ENCODE data around the gene TAAR1. TPM values are rescaled to one million over a fixed set of nuclear protein-coding genes. Genes with fewer than 3 reads are reported as not detected.

TAAR1 gene, protein sequence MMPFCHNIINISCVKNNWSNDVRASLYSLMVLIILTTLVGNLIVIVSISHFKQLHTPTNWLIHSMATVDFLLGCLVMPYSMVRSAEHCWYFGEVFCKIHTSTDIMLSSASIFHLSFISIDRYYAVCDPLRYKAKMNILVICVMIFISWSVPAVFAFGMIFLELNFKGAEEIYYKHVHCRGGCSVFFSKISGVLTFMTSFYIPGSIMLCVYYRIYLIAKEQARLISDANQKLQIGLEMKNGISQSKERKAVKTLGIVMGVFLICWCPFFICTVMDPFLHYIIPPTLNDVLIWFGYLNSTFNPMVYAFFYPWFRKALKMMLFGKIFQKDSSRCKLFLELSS
- total RNA-seq = not detected in 2 replicates

DNA sequence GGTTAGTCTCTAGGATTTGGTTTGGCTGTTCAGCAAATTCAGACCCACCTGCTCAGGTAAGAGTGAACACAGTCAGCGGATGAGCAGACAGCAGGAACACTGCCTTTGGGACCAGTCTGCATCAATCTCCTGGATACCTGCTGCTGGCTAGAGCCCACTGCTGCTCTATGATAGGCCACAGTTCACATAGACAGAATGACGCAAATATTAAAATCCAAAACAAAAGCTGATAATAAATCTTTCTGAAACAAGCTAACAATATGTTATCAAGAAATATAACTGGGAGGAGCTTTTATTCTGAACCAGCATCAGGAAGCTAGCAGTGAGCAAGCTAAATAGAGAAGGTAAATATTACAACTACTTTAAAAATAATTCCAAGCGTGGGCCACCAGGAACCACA lies at the start of gene TAAR1:
TSS of gene TAAR1 (minus strand) at position 101 of the 400 bp plus-strand sequence. CDS start 13,179 bp downstream, outside the sequence.

DNA sequence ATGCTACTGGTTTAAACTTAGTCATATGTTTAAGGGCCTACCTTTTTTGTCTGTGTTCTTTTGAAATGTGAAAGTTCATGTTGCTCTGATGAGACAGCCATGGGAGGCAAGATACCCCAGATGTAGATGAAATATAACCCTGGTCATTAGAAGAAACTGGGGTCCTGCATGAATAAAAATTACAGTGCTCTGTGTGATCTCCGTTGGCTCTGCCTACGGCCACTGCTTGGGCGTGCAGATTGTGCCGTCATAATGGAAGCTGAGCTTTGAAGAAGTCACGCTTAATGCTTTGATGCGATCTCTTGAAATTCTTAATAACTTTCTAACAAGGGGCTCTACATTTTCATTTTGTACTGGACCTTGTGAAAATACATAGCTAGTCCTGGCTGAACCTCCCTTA lies 34.8 kb downstream of the TAAR1 start, which contains the start of gene TAAR2:
TSS of gene TAAR2 (minus strand) at position 101 of the 400 bp plus-strand sequence. CDS start at position 101, 0 bp downstream.

Other genes starting within 250 kb of the TAAR1 start
- 44.4 and 79.2 TPM in 2 replicates for gene STX7, start 146.1 kb downstream of the TAAR1 start, total RNA-seq
- 0.07 TPM in 1 of 2 replicates, not detected in the other for gene TAAR9, start 120.9 kb downstream of the TAAR1 start, total RNA-seq
- gene TAAR8, start 106.5 kb downstream of the TAAR1 start, total RNA-seq = not detected in 2 replicates
- gene TAAR6, start 88.9 kb downstream of the TAAR1 start, total RNA-seq = not detected in 2 replicates
- not detected in 2 replicates for gene TAAR5, start 69.4 kb downstream of the TAAR1 start, total RNA-seq
- not detected in 2 replicates for gene TAAR2, start 34.9 kb downstream of the TAAR1 start, total RNA-seq
- 0.20 TPM in 1 of 2 replicates, not detected in the other for gene VNN1, start 54.9 kb upstream of the TAAR1 start, total RNA-seq
- gene VNN2, start 98.7 kb upstream of the TAAR1 start, total RNA-seq = 0.39 TPM in 1 of 2 replicates, not detected in the other
- 3.4 and 4.4 TPM in 2 replicates for gene SLC18B1, start 139.5 kb upstream of the TAAR1 start, total RNA-seq
- 1,051 and 1,184 TPM in 2 replicates for gene RPS12, start 155.4 kb upstream of the TAAR1 start, total RNA-seq

Data from smooth muscle cell of the pulmonary artery (primary cell).